22Rv1 (cell line): Measurements from ENCODE around the gene DHPS.

Source experiments
- ZFX ChIP-seq: fragments of 450-650 bp; IDR thresholded peaks from 2 replicates; pipeline ENCODE4 v1.6.1; 2017; ENCODE audit warnings: antibody characterized with exemption, borderline replicate concordance
- TF ChIP-seq, protein P1 (sequence below): fragments of 450-650 bp; IDR thresholded peaks from 2 replicates; pipeline ENCODE4 v1.5.1; 2017; ENCODE audit warnings: mild to moderate bottlenecking

DNA sequence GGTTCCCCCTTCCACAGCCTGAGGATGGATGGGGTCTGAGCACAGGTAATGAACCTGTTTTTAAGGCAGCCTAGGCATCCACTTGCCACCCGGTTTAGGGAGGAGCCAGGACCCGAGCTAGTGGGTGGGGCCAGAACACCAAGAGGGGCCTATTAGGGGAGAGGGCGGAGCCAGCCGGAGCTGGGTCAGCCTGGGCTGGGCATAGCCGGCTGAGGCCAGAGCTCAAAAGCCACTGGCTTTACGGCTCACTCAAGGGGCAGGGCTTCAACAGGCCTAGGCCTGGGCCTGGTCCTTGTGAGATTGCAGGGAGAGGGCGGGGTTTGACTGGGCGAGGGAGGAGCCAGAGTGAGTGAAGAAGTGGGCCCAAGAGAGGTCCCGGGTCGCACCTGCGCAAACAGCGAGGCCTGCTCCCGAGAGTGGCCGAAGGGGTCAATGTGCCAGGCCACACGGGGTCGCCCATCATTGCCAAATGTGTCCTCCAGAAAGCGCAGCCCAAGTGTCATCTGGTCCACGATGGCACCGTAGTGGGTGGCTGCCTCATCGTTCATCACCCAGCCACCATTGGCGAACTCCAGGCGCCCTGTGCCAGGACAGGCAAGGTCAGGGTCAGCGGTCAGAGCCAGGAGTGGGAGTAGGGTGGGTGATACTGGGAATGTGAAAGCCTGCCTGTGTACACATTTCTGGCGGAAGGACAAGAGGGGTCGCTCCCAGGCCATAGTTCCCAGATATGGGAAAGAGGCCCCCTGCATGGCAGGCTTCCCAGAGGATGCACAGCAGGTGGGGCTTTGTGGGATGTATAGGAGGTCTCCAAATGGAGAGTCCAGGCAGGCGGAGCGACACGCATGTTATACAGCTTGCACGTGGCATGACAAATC is 17.0 kb downstream of the DHPS start:
- TF ChIP-seq, protein P1, sequence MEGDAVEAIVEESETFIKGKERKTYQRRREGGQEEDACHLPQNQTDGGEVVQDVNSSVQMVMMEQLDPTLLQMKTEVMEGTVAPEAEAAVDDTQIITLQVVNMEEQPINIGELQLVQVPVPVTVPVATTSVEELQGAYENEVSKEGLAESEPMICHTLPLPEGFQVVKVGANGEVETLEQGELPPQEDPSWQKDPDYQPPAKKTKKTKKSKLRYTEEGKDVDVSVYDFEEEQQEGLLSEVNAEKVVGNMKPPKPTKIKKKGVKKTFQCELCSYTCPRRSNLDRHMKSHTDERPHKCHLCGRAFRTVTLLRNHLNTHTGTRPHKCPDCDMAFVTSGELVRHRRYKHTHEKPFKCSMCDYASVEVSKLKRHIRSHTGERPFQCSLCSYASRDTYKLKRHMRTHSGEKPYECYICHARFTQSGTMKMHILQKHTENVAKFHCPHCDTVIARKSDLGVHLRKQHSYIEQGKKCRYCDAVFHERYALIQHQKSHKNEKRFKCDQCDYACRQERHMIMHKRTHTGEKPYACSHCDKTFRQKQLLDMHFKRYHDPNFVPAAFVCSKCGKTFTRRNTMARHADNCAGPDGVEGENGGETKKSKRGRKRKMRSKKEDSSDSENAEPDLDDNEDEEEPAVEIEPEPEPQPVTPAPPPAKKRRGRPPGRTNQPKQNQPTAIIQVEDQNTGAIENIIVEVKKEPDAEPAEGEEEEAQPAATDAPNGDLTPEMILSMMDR, result no peak
- no peak for TF ChIP-seq ZFX
